ENCODE data around the gene GAPT.

Gene GAPT

GRCh38 chr5:58450811-58451629, 40.2 kb upstream of the GAPT start:
- no peak for TF ChIP-seq FOXM1 (IDR thresholded peaks at IDR 0.05; ENCODE audit: borderline replicate concordance, low read depth)
- no peak for TF ChIP-seq EGR1 (IDR thresholded peaks at IDR 0.05)
- TF ChIP-seq NFIC (IDR thresholded peaks at IDR 0.05): no peak
- TF ChIP-seq CEBPB (IDR thresholded peaks at IDR 0.05): no peak
- TF ChIP-seq YY1 (IDR thresholded peaks at IDR 0.05; ENCODE audit: low read depth): no peak
- no peak for TF ChIP-seq RAD21 (IDR thresholded peaks at IDR 0.05; ENCODE audit: low read depth)
- TF ChIP-seq ZBTB7A (IDR thresholded peaks at IDR 0.05; ENCODE audit: low read depth): no peak
- TF ChIP-seq CREB1 (IDR thresholded peaks at IDR 0.05; ENCODE audit: low read depth): no peak
- no peak for TF ChIP-seq MAX (IDR thresholded peaks at IDR 0.05)
- TF ChIP-seq REST (IDR thresholded peaks at IDR 0.05; ENCODE audit: low read depth): no peak
- TF ChIP-seq TEAD4 (IDR thresholded peaks at IDR 0.05): no peak
- TF ChIP-seq TAF1 (IDR thresholded peaks at IDR 0.05; ENCODE audit: low read depth): no peak

GRCh38 chr5:58451732-58452565, 39.3 kb upstream of the GAPT start:
- no peak for TF ChIP-seq YY1 (IDR thresholded peaks at IDR 0.05; ENCODE audit: low read depth)
- no peak for TF ChIP-seq EGR1 (IDR thresholded peaks at IDR 0.05)
- TF ChIP-seq ZBTB7A (IDR thresholded peaks at IDR 0.05; ENCODE audit: low read depth): no peak
- no peak for TF ChIP-seq TAF1 (IDR thresholded peaks at IDR 0.05; ENCODE audit: low read depth)
- no peak for TF ChIP-seq FOXM1 (IDR thresholded peaks at IDR 0.05; ENCODE audit: borderline replicate concordance, low read depth)
- no peak for TF ChIP-seq TEAD4 (IDR thresholded peaks at IDR 0.05)
- no peak for TF ChIP-seq TCF12 (IDR thresholded peaks at IDR 0.05; ENCODE audit: low read depth)
- no peak for TF ChIP-seq MAX (IDR thresholded peaks at IDR 0.05)
- TF ChIP-seq RAD21 (IDR thresholded peaks at IDR 0.05; ENCODE audit: low read depth): no peak
- no peak for TF ChIP-seq CREB1 (IDR thresholded peaks at IDR 0.05; ENCODE audit: low read depth)
- TF ChIP-seq, protein P1, sequence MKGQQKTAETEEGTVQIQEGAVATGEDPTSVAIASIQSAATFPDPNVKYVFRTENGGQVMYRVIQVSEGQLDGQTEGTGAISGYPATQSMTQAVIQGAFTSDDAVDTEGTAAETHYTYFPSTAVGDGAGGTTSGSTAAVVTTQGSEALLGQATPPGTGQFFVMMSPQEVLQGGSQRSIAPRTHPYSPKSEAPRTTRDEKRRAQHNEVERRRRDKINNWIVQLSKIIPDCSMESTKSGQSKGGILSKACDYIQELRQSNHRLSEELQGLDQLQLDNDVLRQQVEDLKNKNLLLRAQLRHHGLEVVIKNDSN (IDR thresholded peaks at IDR 0.05): no peak
- TF ChIP-seq CEBPB (IDR thresholded peaks at IDR 0.05): no peak
- no peak for TF ChIP-seq EP300 (IDR thresholded peaks at IDR 0.05; ENCODE audit: borderline replicate concordance)
- no peak for TF ChIP-seq NFIC (IDR thresholded peaks at IDR 0.05)
- no peak for TF ChIP-seq REST (IDR thresholded peaks at IDR 0.05; ENCODE audit: low read depth)

DNA sequence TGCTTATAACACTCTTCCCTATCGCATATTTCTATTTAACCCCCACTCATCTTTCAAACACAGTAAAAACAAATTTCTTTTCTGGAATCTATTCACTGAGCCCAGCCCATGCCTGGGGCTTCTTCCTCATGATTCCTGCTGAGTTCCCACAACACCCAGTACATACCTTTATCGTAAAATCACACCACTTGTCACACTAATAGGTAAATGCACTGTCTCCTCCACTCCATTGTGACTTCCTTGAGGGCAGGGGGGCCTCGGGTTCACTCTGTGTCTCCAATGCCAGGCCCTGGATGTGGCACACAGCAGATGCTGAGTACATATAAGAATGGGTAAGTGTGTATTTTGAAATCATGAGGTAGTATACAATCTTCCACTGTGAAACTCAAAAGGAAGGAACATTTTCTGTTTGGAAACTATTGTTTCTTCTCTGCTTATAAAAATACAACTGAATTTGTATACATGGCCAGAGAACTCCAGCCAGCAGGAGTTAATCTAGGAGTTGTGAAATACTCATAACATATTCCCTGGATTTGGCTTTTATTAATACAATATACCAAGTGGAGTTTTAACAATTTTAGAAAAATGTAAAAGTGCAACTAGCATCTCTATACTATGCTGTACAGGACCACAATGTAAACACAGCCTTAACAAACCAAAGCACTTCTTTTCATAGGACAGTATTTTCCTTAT, 38.5 kb upstream of the GAPT start:
- TF ChIP-seq TEAD4 (IDR thresholded peaks at IDR 0.05) (peak; percentile 33), CREB1 (IDR thresholded peaks at IDR 0.05; ENCODE audit: low read depth) (no peak), EP300 (IDR thresholded peaks at IDR 0.05; ENCODE audit: borderline replicate concordance) (no peak)

DNA sequence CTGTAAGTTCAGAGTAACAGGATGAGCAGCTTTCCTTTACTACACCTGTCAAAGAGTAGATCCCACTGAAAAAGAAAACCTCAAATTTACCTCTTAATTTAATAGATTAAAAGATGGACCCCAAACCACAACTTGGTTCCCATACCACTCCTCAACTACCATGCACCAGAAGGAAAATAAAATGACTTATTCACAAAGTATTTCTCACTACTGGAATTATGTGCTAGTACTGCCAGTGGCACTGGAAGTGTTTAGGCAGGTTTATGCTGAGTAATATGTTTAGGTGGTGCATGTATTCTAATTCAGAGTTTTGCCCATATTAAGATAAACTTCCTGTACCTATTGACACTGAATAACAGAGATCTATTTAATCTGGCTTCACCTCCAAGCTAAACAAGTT, 37.9 kb upstream of the GAPT start:
- TF ChIP-seq TCF12 (IDR thresholded peaks at IDR 0.05; ENCODE audit: low read depth) (no peak), TEAD4 (IDR thresholded peaks at IDR 0.05) (no peak), CREB1 (IDR thresholded peaks at IDR 0.05; ENCODE audit: low read depth) (no peak), EP300 (IDR thresholded peaks at IDR 0.05; ENCODE audit: borderline replicate concordance) (no peak), FOXM1 (IDR thresholded peaks at IDR 0.05; ENCODE audit: borderline replicate concordance, low read depth) (no peak), NFIC (IDR thresholded peaks at IDR 0.05) (no peak), TAF1 (IDR thresholded peaks at IDR 0.05; ENCODE audit: low read depth) (no peak)

DNA sequence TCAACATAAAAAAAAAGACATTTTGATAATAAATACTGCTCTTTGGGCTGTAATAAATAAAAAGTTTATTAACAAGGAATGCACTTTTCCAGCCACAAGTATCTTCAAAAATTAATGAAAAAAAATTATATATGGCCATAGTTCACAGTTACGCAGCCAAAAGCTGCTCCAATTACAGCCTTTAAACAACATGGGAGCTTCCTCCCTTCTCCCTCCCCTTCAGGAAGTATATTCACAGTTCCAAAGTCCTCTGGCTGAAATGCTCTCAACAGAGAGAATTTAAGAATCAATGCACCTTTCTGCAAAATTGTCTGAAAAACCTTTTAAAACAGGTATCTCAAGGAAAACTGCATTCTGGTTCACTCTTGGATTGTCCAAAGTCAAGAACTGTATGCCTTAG, 37.2 kb upstream of the GAPT start:
- TF ChIP-seq TEAD4 (IDR thresholded peaks at IDR 0.05): no peak
- TF ChIP-seq TCF12 (IDR thresholded peaks at IDR 0.05; ENCODE audit: low read depth): no peak
- TF ChIP-seq CEBPB (IDR thresholded peaks at IDR 0.05): no peak
- TF ChIP-seq NFIC (IDR thresholded peaks at IDR 0.05): no peak
- TF ChIP-seq, protein P1 (IDR thresholded peaks at IDR 0.05): no peak
- no peak for TF ChIP-seq FOXM1 (IDR thresholded peaks at IDR 0.05; ENCODE audit: borderline replicate concordance, low read depth)
- no peak for TF ChIP-seq CREB1 (IDR thresholded peaks at IDR 0.05; ENCODE audit: low read depth)
- no peak for TF ChIP-seq EGR1 (IDR thresholded peaks at IDR 0.05)
- TF ChIP-seq ZBTB7A (IDR thresholded peaks at IDR 0.05; ENCODE audit: low read depth): no peak
- TF ChIP-seq YY1 (IDR thresholded peaks at IDR 0.05; ENCODE audit: low read depth): no peak
- no peak for TF ChIP-seq EP300 (IDR thresholded peaks at IDR 0.05; ENCODE audit: borderline replicate concordance)
- no peak for TF ChIP-seq RAD21 (IDR thresholded peaks at IDR 0.05; ENCODE audit: low read depth)
